ENCODE measurements around the gene YWHAG. TPM values are rescaled to one million over a fixed set of nuclear protein-coding genes. Genes with fewer than 3 reads are reported as not detected.
"Not testable (repeated sequence)": the region's sequence is repeated elsewhere in the genome, so short reads cannot be mapped to it uniquely, and the experiment has no call there.

Gene YWHAG
- total and polyA plus RNA-seq, 9 of the 15 experiments (the other 6 are each of a cell fraction or from before 2014, with no cell fraction given), result 30.4 to 246 (median 94.5) TPM

DNA sequence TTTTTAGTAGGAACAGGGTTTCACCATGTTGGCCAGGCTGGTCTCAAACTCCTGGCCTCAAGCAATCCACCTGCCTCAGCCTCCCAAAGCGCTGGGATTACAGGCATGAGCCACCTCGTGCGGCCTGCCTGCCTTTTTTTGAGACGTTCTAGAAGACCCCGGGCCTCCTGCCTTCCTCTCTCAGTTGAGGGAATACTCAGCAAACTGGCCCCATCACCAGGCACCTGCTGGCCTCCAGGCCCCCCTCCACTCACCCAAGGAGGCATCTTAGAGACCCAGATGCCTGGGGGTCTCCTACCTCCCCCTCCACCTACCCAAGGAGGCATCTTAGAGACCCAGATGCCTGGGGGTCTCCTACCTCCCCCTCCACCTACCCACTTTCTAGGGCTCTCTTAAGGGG lies 65.9 kb downstream of the YWHAG start:
- H3K27ac ChIP-seq (ENCODE audit: extremely low read depth, low read depth, low read length); BruUV-seq (replicated peaks); FAIRE-seq; POLR2A ChIA-PET; H3K4me3 ChIP-seq; H2AFZ ChIP-seq (ENCODE audit: low read depth, low read length); H3K9me3 ChIP-seq (replicated peaks; ENCODE audit: control insufficient read depth, insufficient read depth, low read depth, low read length); ATAC-seq; H4K20me1 ChIP-seq (replicated peaks; ENCODE audit: control insufficient read depth, insufficient read depth, low read length); H3K36me3 ChIP-seq (ENCODE audit: control insufficient read depth, insufficient read depth, low read length); DNase-seq (ENCODE audit: extremely low read depth in 1 of 4, low spot score in 3 of 4); in situ Hi-C loops (cut with MboI); H3K27me3 ChIP-seq (ENCODE audit: control insufficient read depth in 2 of 2, insufficient read depth in 2 of 2, low read length in 2 of 2); H3K9ac ChIP-seq (ENCODE audit: insufficient read depth in 1 of 2, low read depth in 2 of 2, low read length in 2 of 2); H3K79me2 ChIP-seq (ENCODE audit: control insufficient read depth, insufficient read depth, low read length); H3K9me1 ChIP-seq (ENCODE audit: control insufficient read depth, insufficient read depth, low read length); H3K4me2 ChIP-seq (ENCODE audit: insufficient read depth, low read length); intact Hi-C loops (cut with micrococcal nuclease): not testable (repeated sequence)
- peaks cover 26 to 48% of the 10 kb centered on the region in 2 experiments for H3K4me1 ChIP-seq (replicated peaks in 1 of 2; ENCODE audit: control insufficient read depth in 2 of 2, insufficient read depth in 2 of 2, low read length in 2 of 2)
- CTCF ChIA-PET (ENCODE audit: low intra/inter-chr PET ratio), result interaction anchor here (1.6 to 5.3 kb wide), 2 partner anchors 21 to 25 kb away, joined by 5 to 111 read pairs; no protein-coding TSS in a partner anchor
- WGBS (ENCODE audit: insufficient coverage, low coverage, missing lambda C conversion rate), result 64% methylated on average over 5 of the region's 5 CpGs

DNA sequence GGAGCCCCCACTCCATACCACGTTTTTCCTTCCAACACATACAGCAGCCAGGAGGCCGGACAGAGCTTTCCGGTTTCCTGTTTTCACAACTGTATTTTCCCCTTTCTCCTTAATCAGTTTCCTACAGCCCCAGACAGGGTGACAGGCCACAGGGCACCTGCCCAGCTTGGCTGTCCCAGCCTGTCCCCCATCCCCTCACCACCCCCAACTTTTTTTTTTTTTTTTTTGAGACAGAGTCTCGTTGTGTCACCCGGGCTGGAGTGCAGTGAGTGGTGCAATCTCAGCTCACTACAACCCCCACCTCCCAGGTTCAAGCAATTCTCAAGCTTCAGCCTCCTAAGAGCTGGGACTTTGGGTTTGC lies 66.6 kb downstream of the YWHAG start:
- Histone ChIP-seq H3K9ac (ENCODE audit: insufficient read depth in 1 of 2, low read depth in 2 of 2, low read length in 2 of 2) (peak overlapping the region; percentile 3 to 71; a peak in 1 of 4 replicates), H3K4me2 (ENCODE audit: insufficient read depth, low read length) (peak overlapping the region; percentile 32), H3K36me3 (ENCODE audit: control insufficient read depth, insufficient read depth, low read length) (no peaks in the 10 kb centered on the region), H3K9me1 (ENCODE audit: control insufficient read depth, insufficient read depth, low read length) (no peaks in the 10 kb centered on the region), H3K79me2 (ENCODE audit: control insufficient read depth, insufficient read depth, low read length) (no peaks in the 10 kb centered on the region), H3K27ac (ENCODE audit: extremely low read depth, low read depth, low read length) (peak overlapping the region; percentile 38; the same call in 1 of the 3 replicates), H3K27me3 (ENCODE audit: control insufficient read depth in 2 of 2, insufficient read depth in 2 of 2, low read length in 2 of 2) (no peaks in the 10 kb centered on the region), H4K20me1 (replicated peaks; ENCODE audit: control insufficient read depth, insufficient read depth, low read length) (no peaks in the 10 kb centered on the region), H3K4me1 (replicated peaks in 1 of 2; ENCODE audit: control insufficient read depth in 2 of 2, insufficient read depth in 2 of 2, low read length in 2 of 2) (peaks cover 23 to 41% of the 10 kb centered on the region in 2 experiments), H2AFZ (ENCODE audit: low read depth, low read length) (peak overlapping the region; percentile 94), H3K9me3 (replicated peaks; ENCODE audit: control insufficient read depth, insufficient read depth, low read depth, low read length) (no peaks in the 10 kb centered on the region), H3K4me3 (no peak overlapping the region)
- no TSS peak for BruUV-seq (replicated peaks)
- ATAC-seq (peak; percentile 19), DNase-seq (ENCODE audit: extremely low read depth in 1 of 4, low spot score in 3 of 4) (no peak), FAIRE-seq (no peak)
- CTCF ChIA-PET (ENCODE audit: low intra/inter-chr PET ratio), result interaction anchor here (0.8 to 5.3 kb wide), 3 partner anchors 22 to 72 kb away, joined by 3 to 111 read pairs (median 5); no protein-coding TSS in a partner anchor
- POLR2A ChIA-PET, result interaction anchor here (0.6 to 1.0 kb wide), 4 partner anchors 17 to 125 kb away, joined by 3 to 5 read pairs (median 4); no protein-coding TSS in a partner anchor
- in situ Hi-C loops (cut with MboI) (no loop called here), intact Hi-C loops (cut with micrococcal nuclease) (no loop called here)
- 35% methylated on average over 5 of the region's 5 CpGs for WGBS (ENCODE audit: insufficient coverage, low coverage, missing lambda C conversion rate)
- no peak for TF ChIP-seq SMARCA4 (IDR thresholded peaks at IDR 0.05)
- TF ChIP-seq MTA2 (IDR thresholded peaks at IDR 0.05; ENCODE audit: low read depth), result no peak
- TF ChIP-seq CBX2 (IDR thresholded peaks at IDR 0.05; ENCODE audit: insufficient read depth, low read length, poor library complexity, severe bottlenecking), result no peak
- peak; percentile 31; the same call in 1 of the 2 replicates for TF ChIP-seq CBFA2T3 (IDR thresholded peaks at IDR 0.05)
- peak; percentile 41; the same call in 1 of the 2 replicates for TF ChIP-seq CEBPB (tag; IDR thresholded peaks at IDR 0.05)
- TF ChIP-seq ZNF395 (CRISPR knock-in tag; IDR thresholded peaks at IDR 0.05), result 0 out of 2 replicates have a peak, but pooled peaks have one; percentile 26
- peak; percentile 41; the same call in 1 of the 2 replicates for TF ChIP-seq GABPA (tag; conservative IDR thresholded peaks at IDR 0.05; ENCODE audit: low read depth)
- peak; percentile 21; the same call in 1 of the 2 replicates for TF ChIP-seq ZNF384 (IDR thresholded peaks at IDR 0.05; ENCODE audit: low read depth, low read length)
- TF ChIP-seq, protein P1, sequence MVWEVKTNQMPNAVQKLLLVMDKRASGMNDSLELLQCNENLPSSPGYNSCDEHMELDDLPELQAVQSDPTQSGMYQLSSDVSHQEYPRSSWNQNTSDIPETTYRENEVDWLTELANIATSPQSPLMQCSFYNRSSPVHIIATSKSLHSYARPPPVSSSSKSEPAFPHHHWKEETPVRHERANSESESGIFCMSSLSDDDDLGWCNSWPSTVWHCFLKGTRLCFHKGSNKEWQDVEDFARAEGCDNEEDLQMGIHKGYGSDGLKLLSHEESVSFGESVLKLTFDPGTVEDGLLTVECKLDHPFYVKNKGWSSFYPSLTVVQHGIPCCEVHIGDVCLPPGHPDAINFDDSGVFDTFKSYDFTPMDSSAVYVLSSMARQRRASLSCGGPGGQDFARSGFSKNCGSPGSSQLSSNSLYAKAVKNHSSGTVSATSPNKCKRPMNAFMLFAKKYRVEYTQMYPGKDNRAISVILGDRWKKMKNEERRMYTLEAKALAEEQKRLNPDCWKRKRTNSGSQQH (CRISPR knock-in tag; IDR thresholded peaks at IDR 0.05), result no peak
- 0 out of 2 replicates have a peak, but pooled peaks have one; percentile 8 for TF ChIP-seq TCF3 (CRISPR knock-in tag; IDR thresholded peaks at IDR 0.05)
- TF ChIP-seq NFIX (CRISPR knock-in tag; IDR thresholded peaks at IDR 0.05; ENCODE audit: low read depth), result no peak
- no peak for TF ChIP-seq ILK (tag; IDR thresholded peaks at IDR 0.05; ENCODE audit: borderline replicate concordance, low read depth)
- no peak for TF ChIP-seq TAF9B (IDR thresholded peaks at IDR 0.05; ENCODE audit: partially characterized antibody)
